HTR-8/SVneo (cell line): Measurements from ENCODE around the gene C10orf90.
"Not testable (repeated sequence)": the region's sequence is repeated elsewhere in the genome, so short reads cannot be mapped to it uniquely, and the experiment has no call there.

Experiments used
- DNase-seq: peaks from one replicate; pipeline ENCODE4 v3.0.0; 2011; ENCODE audit warnings: low spot score, mixed read lengths; ENCODE audit not compliant: insufficient read length
- FAIRE-seq: peaks from 2 replicates; lab custom pipeline; 2011; peaks lifted over from hg19 to GRCh38; lab: Jason Lieb, UNC

The C10orf90 gene

GRCh38 chr10:126379166-126379565 lies 291.3 kb downstream of the C10orf90 start:
- not testable (repeated sequence) for FAIRE-seq

DNA sequence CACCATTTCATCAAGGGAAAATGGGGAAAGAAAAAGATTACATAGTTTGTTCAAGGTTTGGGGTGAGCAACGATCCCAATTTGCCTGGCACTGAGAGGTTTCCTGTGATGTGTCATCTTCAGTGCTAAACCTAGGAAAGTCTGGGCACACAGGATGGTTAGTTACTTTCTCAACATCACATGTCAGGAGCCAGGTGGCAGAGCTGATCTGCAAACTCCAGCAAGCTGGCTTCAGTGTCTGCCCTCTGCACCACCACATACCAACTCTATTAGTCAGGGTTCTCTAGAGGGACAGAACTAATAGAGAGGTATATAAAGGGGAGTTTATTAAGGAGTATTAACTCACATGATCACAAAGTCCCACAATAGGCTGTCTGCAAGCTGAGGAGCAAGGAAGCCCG lies 293.5 kb downstream of the C10orf90 start:
- no peak for FAIRE-seq
- DNase-seq: no peak

More at GRCh38 chr10:126379166-126379565, 291.3 kb downstream of the C10orf90 start:
- not testable (repeated sequence) for DNase-seq

- no peak for DNase-seq
- no peak for FAIRE-seq
Measured at GRCh38 chr10:126375926-126376554, 294.5 kb downstream of the C10orf90 start.

GRCh38 chr10:126375299-126375698 lies 295.2 kb downstream of the C10orf90 start:
- no peak for FAIRE-seq

More at GRCh38 chr10:126375299-126375698, 295.2 kb downstream of the C10orf90 start:
- DNase-seq: no peak
